UCSD-AML1 (cell line): ENCODE measurements around the gene ZCCHC7.
A peak's percentile ranks its signal among the peaks of the same experiment; 100 is the strongest.
"Not testable (repeated sequence)": the region's sequence is repeated elsewhere in the genome, so short reads cannot be mapped to it uniquely, and the experiment has no call there.

Experiments used
- DNase-seq: peaks from one replicate; lab custom pipeline; 2025; ENCODE audit not compliant: unreplicated experiment; lab: John Stamatoyannopoulos, UW

The ZCCHC7 gene

GRCh38 chr9:37120843-37121335 is 515 bp downstream of the ZCCHC7 start:
- DNase-seq = peak; percentile 69

- DNase-seq = no peak
Measured at GRCh38 chr9:37121881-37122280, 1.5 kb downstream of the ZCCHC7 start.

GRCh38 chr9:37126214-37126788 is 5.9 kb downstream of the ZCCHC7 start:
- DNase-seq = no peak

- DNase-seq = no peak
Measured at GRCh38 chr9:37127018-37127417, 6.6 kb downstream of the ZCCHC7 start.

GRCh38 chr9:37128051-37128450 is 7.7 kb downstream of the ZCCHC7 start:
- DNase-seq = no peak

GRCh38 chr9:37134166-37134565 is 13.8 kb downstream of the ZCCHC7 start:
- no peak for DNase-seq

DNA sequence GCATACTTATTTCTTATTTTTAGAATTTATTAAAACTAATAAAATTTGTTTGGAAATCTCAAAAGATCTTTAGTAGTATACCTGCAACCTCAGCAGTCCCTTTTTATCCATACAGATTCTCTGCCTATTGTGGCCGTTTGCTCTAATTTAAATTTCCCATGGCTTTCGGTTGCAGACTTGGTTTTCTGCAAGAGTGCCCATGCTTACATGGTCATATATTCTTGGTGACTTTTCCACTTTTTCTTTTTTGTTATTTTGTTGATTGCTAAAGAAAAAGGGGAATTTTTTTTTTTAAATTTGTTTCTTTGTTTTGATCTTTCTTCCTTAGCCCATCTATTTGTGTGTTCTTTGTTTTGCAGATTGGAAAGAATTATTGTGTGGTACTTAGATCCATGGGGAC is 20.6 kb downstream of the ZCCHC7 start:
- no peak for DNase-seq

GRCh38 chr9:37144762-37145161 is 24.4 kb downstream of the ZCCHC7 start:
- no peak for DNase-seq

DNA sequence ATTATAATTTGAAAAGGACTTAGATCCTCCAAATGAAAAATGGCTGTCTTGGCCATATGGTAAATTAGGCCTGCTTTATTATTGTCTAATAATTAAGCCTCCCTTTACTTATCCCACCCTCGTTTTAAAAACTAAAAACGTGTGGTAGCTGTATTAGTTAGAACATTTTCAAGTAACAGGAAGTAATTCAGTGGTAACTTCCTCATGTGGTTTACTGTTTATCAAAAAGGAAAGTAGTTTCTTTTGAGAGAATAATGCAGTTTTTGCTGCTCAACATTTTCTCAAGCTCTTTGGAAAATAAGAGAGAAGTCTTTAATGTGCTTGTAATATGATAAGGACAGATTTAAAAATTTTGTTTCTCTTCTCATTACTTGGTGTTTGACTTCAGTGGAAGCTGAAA is 26.0 kb downstream of the ZCCHC7 start:
- no peak for DNase-seq

- no peak for DNase-seq
Measured at GRCh38 chr9:37148181-37148580, 27.8 kb downstream of the ZCCHC7 start.

DNA sequence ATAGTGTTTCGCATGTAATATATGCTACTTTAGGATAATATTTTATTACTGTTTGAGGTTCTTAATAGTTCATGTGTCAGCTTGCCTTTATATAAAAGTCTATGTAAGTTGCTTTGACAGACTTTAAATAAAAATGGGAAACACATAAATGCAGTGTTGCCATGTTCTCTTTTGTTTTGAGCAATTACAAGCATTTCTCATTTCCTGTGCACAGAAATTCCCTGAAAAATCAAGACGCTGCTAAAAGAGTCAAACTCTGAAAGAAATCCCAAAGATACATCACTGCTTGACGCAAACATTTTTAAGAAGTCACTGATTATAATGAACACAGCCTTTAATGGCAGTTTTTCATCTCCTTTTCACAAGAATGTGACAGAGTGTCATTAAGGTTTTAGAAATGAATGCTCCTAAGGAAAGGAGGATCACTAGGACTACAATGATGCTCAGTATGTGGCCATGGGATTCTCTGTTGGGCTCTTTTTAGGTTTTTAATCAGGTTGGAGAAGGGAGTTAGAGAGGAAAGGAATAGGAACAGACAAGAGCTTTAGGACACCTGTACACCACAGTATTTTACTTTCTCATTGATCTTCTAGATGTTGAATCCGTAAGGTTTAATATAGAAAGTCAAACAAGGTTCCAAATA is 29.4 kb downstream of the ZCCHC7 start:
- DNase-seq = no peak

DNA sequence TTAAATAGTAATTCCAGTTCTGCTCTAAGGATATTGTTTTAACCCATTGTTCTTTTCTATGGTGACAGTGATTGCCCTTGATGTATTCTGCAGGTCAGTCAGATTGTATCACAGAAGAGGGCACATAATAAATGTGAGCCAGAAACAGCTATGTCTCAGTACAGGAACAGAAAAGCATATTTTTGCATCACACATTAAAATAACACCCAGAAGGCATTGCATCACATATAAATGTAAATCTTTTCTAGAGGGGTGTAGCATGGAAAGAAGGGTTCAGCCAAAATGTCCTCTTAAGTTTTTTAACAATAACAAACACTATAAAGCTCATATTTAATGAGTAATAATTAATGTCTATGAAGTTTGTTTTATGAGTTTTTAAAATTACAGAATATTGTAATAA is 30.0 kb downstream of the ZCCHC7 start:
- DNase-seq = no peak

DNA sequence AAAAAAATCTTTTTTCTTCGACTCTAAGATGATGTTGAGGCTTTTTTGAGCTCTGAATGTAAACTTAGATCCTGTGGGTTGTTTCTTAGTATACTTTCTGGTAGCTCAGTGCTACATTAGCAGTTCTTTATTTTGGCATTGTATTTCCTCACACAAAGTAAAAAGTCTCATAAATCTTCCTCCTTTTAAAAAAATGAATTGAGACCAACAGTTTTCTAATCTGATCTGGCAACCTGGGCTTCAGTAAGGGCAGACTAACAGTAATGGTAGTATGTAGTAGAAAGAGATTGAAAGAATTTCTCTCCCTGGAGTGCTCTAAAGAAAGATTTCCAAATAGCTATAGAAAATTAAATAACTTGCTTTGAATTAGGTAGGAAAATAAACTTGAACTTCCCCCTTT is 31.4 kb downstream of the ZCCHC7 start:
- DNase-seq = no peak

- no peak for DNase-seq
Measured at GRCh38 chr9:37152365-37152764, 32.0 kb downstream of the ZCCHC7 start.

GRCh38 chr9:37155601-37156000 is 35.2 kb downstream of the ZCCHC7 start:
- DNase-seq = no peak

- DNase-seq = no peak
Measured at GRCh38 chr9:37156205-37156604, 35.8 kb downstream of the ZCCHC7 start.

DNA sequence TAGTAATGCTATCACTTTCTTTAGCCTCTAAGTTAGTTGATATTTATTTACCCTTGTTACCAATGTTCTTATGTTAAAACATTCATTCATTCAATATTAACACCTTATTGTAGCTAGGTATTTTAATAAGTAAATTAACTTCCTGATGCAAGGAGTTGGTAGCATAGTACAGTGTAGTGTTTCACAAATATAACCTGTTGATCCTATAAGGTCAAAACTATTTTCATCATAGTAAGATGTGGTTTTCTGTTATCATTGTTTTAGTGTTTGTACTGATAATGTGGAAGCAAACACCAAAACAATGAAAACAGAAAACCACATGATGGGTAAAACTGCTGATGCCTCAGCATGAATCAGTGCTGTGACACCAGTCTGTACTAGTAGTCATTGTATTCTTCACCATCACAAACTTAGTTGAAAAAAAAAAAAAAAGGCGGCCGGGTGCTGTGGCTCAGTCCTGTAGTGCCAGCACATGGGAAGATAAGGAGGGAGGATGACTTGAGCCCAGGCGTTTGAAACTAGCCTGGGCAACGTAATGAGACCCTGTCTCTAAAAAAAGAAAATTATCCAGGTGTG is 36.5 kb downstream of the ZCCHC7 start:
- no peak for DNase-seq

GRCh38 chr9:37157726-37158377 is 37.5 kb downstream of the ZCCHC7 start:
- no peak for DNase-seq

GRCh38 chr9:37163299-37163698 is 42.9 kb downstream of the ZCCHC7 start:
- no peak for DNase-seq

GRCh38 chr9:37164335-37164734 is 44.0 kb downstream of the ZCCHC7 start:
- not testable (repeated sequence) for DNase-seq

GRCh38 chr9:37165644-37166043 is 45.3 kb downstream of the ZCCHC7 start:
- no peak for DNase-seq

GRCh38 chr9:37167456-37168047 is 47.2 kb downstream of the ZCCHC7 start:
- DNase-seq = no peak
